ENCODE data around the gene MINDY2.

DNA sequence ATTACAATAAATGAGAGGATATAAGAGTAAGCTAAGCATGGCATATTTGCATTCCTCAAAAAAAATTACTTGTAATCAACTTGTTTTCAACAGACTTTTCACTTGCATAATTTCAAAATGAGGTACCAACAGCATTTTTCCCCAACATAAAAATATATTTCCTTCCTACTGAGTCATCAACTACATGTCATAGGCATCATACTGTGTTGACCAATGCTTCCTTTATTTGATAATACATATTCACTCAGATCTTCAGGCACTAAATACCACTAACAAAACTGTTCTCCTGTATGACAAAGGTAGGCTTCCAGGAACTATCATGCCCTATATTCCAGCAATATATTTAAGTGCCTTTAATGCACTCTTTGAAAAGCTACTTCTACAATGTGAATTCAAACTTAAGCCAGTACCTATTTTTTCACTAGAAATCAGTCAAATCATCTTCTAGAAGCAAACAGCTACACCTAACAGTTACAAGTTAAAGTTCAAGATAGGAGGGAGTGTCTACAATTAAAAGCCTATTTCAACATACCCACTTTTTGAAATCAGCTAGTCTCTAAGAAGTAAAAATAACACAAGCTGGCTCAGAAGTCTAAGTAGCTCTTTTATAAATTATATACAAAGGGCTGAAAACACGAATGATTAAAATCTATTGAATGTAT is 32.9 kb upstream of the MINDY2 start:
- no peak for TF ChIP-seq RCOR1 (conservative IDR thresholded peaks at IDR 0.05; ENCODE audit: low read depth, low read length)
- no peak for TF ChIP-seq POU2F2 (IDR thresholded peaks at IDR 0.05; ENCODE audit: borderline replicate concordance, low read depth, low read length)
- no peak for TF ChIP-seq SP1 (IDR thresholded peaks at IDR 0.05; ENCODE audit: low read depth, low read length)
- TF ChIP-seq, protein P1, sequence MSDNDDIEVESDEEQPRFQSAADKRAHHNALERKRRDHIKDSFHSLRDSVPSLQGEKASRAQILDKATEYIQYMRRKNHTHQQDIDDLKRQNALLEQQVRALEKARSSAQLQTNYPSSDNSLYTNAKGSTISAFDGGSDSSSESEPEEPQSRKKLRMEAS (IDR thresholded peaks at IDR 0.05; ENCODE audit: low read depth, low read length) = no peak
- TF ChIP-seq POLR2AphosphoS5 (IDR thresholded peaks at IDR 0.05; ENCODE audit: low read length) = no peak
- TF ChIP-seq, protein P2, sequence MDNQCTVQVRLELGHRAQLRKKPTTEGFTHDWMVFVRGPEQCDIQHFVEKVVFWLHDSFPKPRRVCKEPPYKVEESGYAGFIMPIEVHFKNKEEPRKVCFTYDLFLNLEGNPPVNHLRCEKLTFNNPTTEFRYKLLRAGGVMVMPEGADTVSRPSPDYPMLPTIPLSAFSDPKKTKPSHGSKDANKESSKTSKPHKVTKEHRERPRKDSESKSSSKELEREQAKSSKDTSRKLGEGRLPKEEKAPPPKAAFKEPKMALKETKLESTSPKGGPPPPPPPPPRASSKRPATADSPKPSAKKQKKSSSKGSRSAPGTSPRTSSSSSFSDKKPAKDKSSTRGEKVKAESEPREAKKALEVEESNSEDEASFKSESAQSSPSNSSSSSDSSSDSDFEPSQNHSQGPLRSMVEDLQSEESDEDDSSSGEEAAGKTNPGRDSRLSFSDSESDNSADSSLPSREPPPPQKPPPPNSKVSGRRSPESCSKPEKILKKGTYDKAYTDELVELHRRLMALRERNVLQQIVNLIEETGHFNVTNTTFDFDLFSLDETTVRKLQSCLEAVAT (IDR thresholded peaks at IDR 0.05) = no peak
- TF ChIP-seq, protein P3, sequence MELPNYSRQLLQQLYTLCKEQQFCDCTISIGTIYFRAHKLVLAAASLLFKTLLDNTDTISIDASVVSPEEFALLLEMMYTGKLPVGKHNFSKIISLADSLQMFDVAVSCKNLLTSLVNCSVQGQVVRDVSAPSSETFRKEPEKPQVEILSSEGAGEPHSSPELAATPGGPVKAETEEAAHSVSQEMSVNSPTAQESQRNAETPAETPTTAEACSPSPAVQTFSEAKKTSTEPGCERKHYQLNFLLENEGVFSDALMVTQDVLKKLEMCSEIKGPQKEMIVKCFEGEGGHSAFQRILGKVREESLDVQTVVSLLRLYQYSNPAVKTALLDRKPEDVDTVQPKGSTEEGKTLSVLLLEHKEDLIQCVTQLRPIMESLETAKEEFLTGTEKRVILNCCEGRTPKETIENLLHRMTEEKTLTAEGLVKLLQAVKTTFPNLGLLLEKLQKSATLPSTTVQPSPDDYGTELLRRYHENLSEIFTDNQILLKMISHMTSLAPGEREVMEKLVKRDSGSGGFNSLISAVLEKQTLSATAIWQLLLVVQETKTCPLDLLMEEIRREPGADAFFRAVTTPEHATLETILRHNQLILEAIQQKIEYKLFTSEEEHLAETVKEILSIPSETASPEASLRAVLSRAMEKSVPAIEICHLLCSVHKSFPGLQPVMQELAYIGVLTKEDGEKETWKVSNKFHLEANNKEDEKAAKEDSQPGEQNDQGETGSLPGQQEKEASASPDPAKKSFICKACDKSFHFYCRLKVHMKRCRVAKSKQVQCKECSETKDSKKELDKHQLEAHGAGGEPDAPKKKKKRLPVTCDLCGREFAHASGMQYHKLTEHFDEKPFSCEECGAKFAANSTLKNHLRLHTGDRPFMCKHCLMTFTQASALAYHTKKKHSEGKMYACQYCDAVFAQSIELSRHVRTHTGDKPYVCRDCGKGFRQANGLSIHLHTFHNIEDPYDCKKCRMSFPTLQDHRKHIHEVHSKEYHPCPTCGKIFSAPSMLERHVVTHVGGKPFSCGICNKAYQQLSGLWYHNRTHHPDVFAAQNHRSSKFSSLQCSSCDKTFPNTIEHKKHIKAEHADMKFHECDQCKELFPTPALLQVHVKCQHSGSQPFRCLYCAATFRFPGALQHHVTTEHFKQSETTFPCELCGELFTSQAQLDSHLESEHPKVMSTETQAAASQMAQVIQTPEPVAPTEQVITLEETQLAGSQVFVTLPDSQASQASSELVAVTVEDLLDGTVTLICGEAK (IDR thresholded peaks at IDR 0.05; ENCODE audit: borderline replicate concordance) = no peak
- TF ChIP-seq CEBPB (IDR thresholded peaks at IDR 0.05; ENCODE audit: borderline replicate concordance in 1 of 2, low read depth in 2 of 2, low read length in 2 of 2) = no peak
- TF ChIP-seq NFIC (IDR thresholded peaks at IDR 0.05; ENCODE audit: low read depth, low read length) = no peak

Measured in GM12878 (cell line).